MM.1S (cell line): ENCODE measurements around the gene ZCCHC12.

Source experiments
- DNase-seq: peaks from one replicate; pipeline ENCODE4 v3.0.0-alpha.2; 2015
- H2AFZ ChIP-seq: fragments of 300-600 bp; sonication (generic); 2 replicates; pipeline ENCODE4 v1.6.0; 2016; ENCODE audit warnings: antibody characterized with exemption, low read length
- H3F3A ChIP-seq: fragments of 300-600 bp; sonication (generic); 2 replicates; pipeline ENCODE4 v1.6.1; 2016; ENCODE audit warnings: mild to moderate bottlenecking, antibody characterized with exemption, low read length, moderate library complexity, mixed read lengths; ENCODE audit not compliant: insufficient read depth
- H3K27ac ChIP-seq: fragments of 300-600 bp; sonication (generic); 2 replicates; pipeline ENCODE4 v1.5.1; 2016; ENCODE audit warnings: mild to moderate bottlenecking, low read length
- H3K27me3 ChIP-seq: fragments of 300-600 bp; sonication (generic); replicated peaks from 2 replicates; pipeline ENCODE4 v1.6.0; 2016; ENCODE audit warnings: low read length; ENCODE audit not compliant: insufficient read depth
- H3K36me3 ChIP-seq: fragments of 300-600 bp; sonication (generic); replicated peaks from 2 replicates; pipeline ENCODE4 v1.6.1; 2016; ENCODE audit warnings: mild to moderate bottlenecking, low read length, mixed read lengths; ENCODE audit not compliant: insufficient read depth
- H3K4me1 ChIP-seq: fragments of 300-600 bp; sonication (generic); 2 replicates; pipeline ENCODE4 v1.6.1; 2016; ENCODE audit warnings: low read length, mixed read lengths
- H3K4me2 ChIP-seq: fragments of 300-600 bp; sonication (generic); 2 replicates; pipeline ENCODE4 v1.6.0; 2016; ENCODE audit warnings: low read depth, low read length
- H3K4me3 ChIP-seq: fragments of 300-600 bp; sonication (generic); 2 replicates; pipeline ENCODE4 v1.5.1; 2016; ENCODE audit warnings: low read length, mixed read lengths
- H3K79me2 ChIP-seq: fragments of 300-600 bp; sonication (generic); 2 replicates; pipeline ENCODE4 v1.6.1; 2016; ENCODE audit warnings: mixed run types, low read length, mixed read lengths
- H3K9ac ChIP-seq: fragments of 300-600 bp; sonication (generic); 2 replicates; pipeline ENCODE4 v1.6.1; 2016; ENCODE audit warnings: low read length, mixed read lengths
- H3K9me2 ChIP-seq: fragments of 300-600 bp; sonication (generic); replicated peaks from 2 replicates; pipeline ENCODE4 v1.6.1; 2016; ENCODE audit warnings: mild to moderate bottlenecking, low read length, mixed read lengths; ENCODE audit not compliant: insufficient read depth
- H3K9me3 ChIP-seq: fragments of 300-600 bp; sonication (generic); replicated peaks from 2 replicates; pipeline ENCODE4 v1.6.1; 2016; ENCODE audit warnings: mild to moderate bottlenecking, low read length, mixed read lengths; ENCODE audit not compliant: insufficient read depth
- H4K20me1 ChIP-seq: fragments of 300-600 bp; sonication (generic); 2 replicates; pipeline ENCODE4 v1.6.1; 2016; ENCODE audit warnings: mild to moderate bottlenecking, low read length, moderate library complexity, mixed read lengths; ENCODE audit not compliant: insufficient read depth
- CTCF ChIP-seq: fragments of 300-600 bp; sonication (generic); IDR thresholded peaks from 2 replicates; pipeline ENCODE4 v1.5.1; 2016; ENCODE audit warnings: antibody characterized with exemption, low read length, mixed read lengths
- EZH2 ChIP-seq: fragments of 300-600 bp; sonication (generic); optimal IDR thresholded peaks from 2 replicates; pipeline ENCODE3; 2017; ENCODE audit warnings: low read depth, mild to moderate bottlenecking, antibody characterized with exemption, low read length, mixed read lengths
- EZH2phosphoT487 ChIP-seq: fragments of 300-600 bp; sonication (generic); IDR thresholded peaks from 2 replicates; pipeline ENCODE4 v1.6.1; 2018; ENCODE audit warnings: antibody characterized with exemption, low read length

The ZCCHC12 gene

GRCh38 chrX:118780911-118781310 lies 42.7 kb upstream of the ZCCHC12 start:
- no peaks in the 10 kb centered on the region for H4K20me1 ChIP-seq
- no peak overlapping the region for H2AFZ ChIP-seq
- no peak overlapping the region for H3K27ac ChIP-seq
- no peaks in the 10 kb centered on the region for H3K9me2 ChIP-seq
- H3K4me3 ChIP-seq: no peak overlapping the region
- no peak for DNase-seq
- no peak overlapping the region for H3K9ac ChIP-seq
- no peaks in the 10 kb centered on the region for H3K4me1 ChIP-seq
- TF ChIP-seq EZH2phosphoT487: no peak
- no peak for TF ChIP-seq EZH2
- no peak for TF ChIP-seq CTCF
- no peaks in the 10 kb centered on the region for H3K79me2 ChIP-seq
- H3K9me3 ChIP-seq: no peaks in the 10 kb centered on the region
- no peaks in the 10 kb centered on the region for H3K27me3 ChIP-seq
- H3K36me3 ChIP-seq: no peaks in the 10 kb centered on the region
- no peak overlapping the region for H3K4me2 ChIP-seq
- H3F3A ChIP-seq: no peaks in the 10 kb centered on the region

GRCh38 chrX:118795528-118796280 lies 27.9 kb upstream of the ZCCHC12 start:
- H3K4me1 ChIP-seq: no peaks in the 10 kb centered on the region
- H3K9me2 ChIP-seq: no peaks in the 10 kb centered on the region
- H3K79me2 ChIP-seq: no peaks in the 10 kb centered on the region
- H3K27me3 ChIP-seq: no peaks in the 10 kb centered on the region
- no peak overlapping the region for H3K4me3 ChIP-seq
- H3F3A ChIP-seq: no peaks in the 10 kb centered on the region
- TF ChIP-seq EZH2phosphoT487: no peak
- TF ChIP-seq EZH2: no peak
- TF ChIP-seq CTCF: no peak
- no peak overlapping the region for H2AFZ ChIP-seq
- H4K20me1 ChIP-seq: no peaks in the 10 kb centered on the region
- no peaks in the 10 kb centered on the region for H3K36me3 ChIP-seq
- no peak overlapping the region for H3K27ac ChIP-seq
- no peak overlapping the region for H3K9ac ChIP-seq
- no peak overlapping the region for H3K4me2 ChIP-seq
- no peak for DNase-seq
- H3K9me3 ChIP-seq: no peaks in the 10 kb centered on the region

- no peaks in the 10 kb centered on the region for H3K79me2 ChIP-seq
- H3K36me3 ChIP-seq: no peaks in the 10 kb centered on the region
- H3K9me2 ChIP-seq: no peaks in the 10 kb centered on the region
- no peaks in the 10 kb centered on the region for H3F3A ChIP-seq
- no peaks in the 10 kb centered on the region for H3K4me1 ChIP-seq
- TF ChIP-seq EZH2phosphoT487 (no peak), EZH2 (no peak), CTCF (no peak)
- H3K9ac ChIP-seq: no peak overlapping the region
- H3K27me3 ChIP-seq: no peaks in the 10 kb centered on the region
- no peaks in the 10 kb centered on the region for H3K9me3 ChIP-seq
- no peak overlapping the region for H3K4me2 ChIP-seq
- no peak overlapping the region for H2AFZ ChIP-seq
- no peak overlapping the region for H3K27ac ChIP-seq
- H4K20me1 ChIP-seq: no peaks in the 10 kb centered on the region
- H3K4me3 ChIP-seq: no peak overlapping the region
- no peak for DNase-seq
Measured at GRCh38 chrX:118802857-118803256, 20.8 kb upstream of the ZCCHC12 start.
